Gastroesophageal sphincter (tissue), 4 donors: ENCODE results near the gene SNRPB. TPM values are rescaled to one million over a fixed set of nuclear protein-coding genes. Genes with fewer than 3 reads are reported as not detected.

ENCODE experiments used
- ATAC-seq: fragments of 150-250 bp; one replicate; pipeline ENCODE4 v1.9.1; 2016; ENCODE audit warnings: mild to moderate bottlenecking, moderate library complexity
- H3K27ac ChIP-seq, 4 donors: fragments of 200-600 bp; sonication (generic) in 3 of 4; 1 replicate in 3 of 4; 2 replicates in 1 of 4; pipeline ENCODE4 v1.5.1; 2016 to 2019
- H3K27me3 ChIP-seq: fragments of 200-600 bp; sonication (generic); one replicate; pipeline ENCODE4 v1.5.1; 2019
- H3K36me3 ChIP-seq, 2 donors: fragments of 200-600 bp; sonication (generic); one replicate each; pipeline ENCODE4 v1.5.1; 2019; ENCODE audit warnings: control low read depth in 1 of 2
- H3K4me1 ChIP-seq, 3 donors: fragments of 200-600 bp; sonication (generic); 1 replicate in 2 of 3; 2 replicates in 1 of 3; pipeline ENCODE4 v1.5.1; 2016 to 2019; ENCODE audit warnings: control low read depth in 2 of 3
- H3K4me3 ChIP-seq, 2 donors: fragments of 200-600 bp; sonication (generic); one replicate each; pipeline ENCODE4 v1.5.1; 2019; ENCODE audit warnings: mild to moderate bottlenecking in 1 of 2, moderate library complexity in 1 of 2
- H3K9me3 ChIP-seq, 3 donors: fragments of 200-600 bp; sonication (generic); one replicate each; pipeline ENCODE4 v1.5.1; 2017 to 2019; ENCODE audit warnings: control low read depth in 2 of 3
- EP300 ChIP-seq: sonication (generic); formaldehyde crosslinking; IDR thresholded peaks from one replicate; pipeline ENCODE4 v1.6.1; 2017; ENCODE audit warnings: antibody characterized with exemption, mild to moderate bottlenecking
- POLR2A ChIP-seq, 2 donors: fragments of 450-650 bp; IDR thresholded peaks; one replicate each; pipeline ENCODE4 v1.6.1; 2017; ENCODE audit warnings: antibody characterized with exemption in 2 of 2, mild to moderate bottlenecking in 2 of 2, moderate library complexity in 1 of 2
- POLR2AphosphoS5 ChIP-seq: sonication (generic); formaldehyde crosslinking; IDR thresholded peaks from one replicate; pipeline ENCODE4 v1.6.1; 2017; ENCODE audit warnings: antibody characterized with exemption
- WGBS, 2 donors: methylation state at CpG; one replicate each; pipeline ENCODE4 v1.1.5; 2018; ENCODE audit warnings: low coverage in 1 of 2; 5-methylcytosine and 5-hydroxymethylcytosine counted together
- small RNA-seq, 4 donors: library from RNA; depleted of rRNA; stranded (forward); fragments of <200 nt; gene quantifications; one replicate each; pipeline ENCODE3, GENCODE V24; 2016
- total RNA-seq, 4 donors: library from RNA; depleted of rRNA; stranded (reverse); fragments of >200 nt; gene quantifications; one replicate each; pipeline ENCODE4 v1.1.0, GENCODE V29; 2016
- TF ChIP-seq, protein P1 (sequence below), 4 experiments: fragments of 200-600 bp in 2 of 4; fragments of 450-650 bp in 2 of 4; sonication (generic) in 1 of 4; IDR thresholded peaks; one replicate each; pipeline ENCODE4 v1.5.1; 2017 to 2019; ENCODE audit warnings: antibody characterized with exemption in 4 of 4, mild to moderate bottlenecking in 2 of 4, moderate library complexity in 2 of 4

The SNRPB gene
- total RNA-seq, 4 donors from 2014 or later: 154 to 212 (median 204) TPM

DNA sequence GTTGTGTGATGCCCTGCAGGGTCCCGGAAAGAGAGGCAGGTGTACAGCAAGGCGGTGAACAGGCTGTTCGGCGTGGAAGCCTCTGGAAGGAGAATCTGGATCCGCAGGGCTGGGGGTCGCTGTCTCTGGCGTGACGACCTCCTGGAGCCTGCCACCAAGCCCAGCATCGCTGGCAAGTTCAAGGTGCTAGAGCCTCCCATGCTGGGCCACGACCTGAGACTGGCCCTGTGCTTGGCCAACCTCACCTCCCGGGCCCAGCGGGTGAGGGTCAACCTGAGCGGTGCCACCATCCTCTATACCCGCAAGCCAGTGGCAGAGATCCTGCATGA is 53.4 kb downstream of the SNRPB start:
- no peaks in the 10 kb centered on the region for H3K9me3 ChIP-seq
- H3K4me3 ChIP-seq: no peak overlapping the region
- 81 to 97% methylated on average over 5 to 13 of the region's 14 CpGs for WGBS, 2 donors
- no peaks in the 10 kb centered on the region for H3K4me1 ChIP-seq
- H3K27me3 ChIP-seq: peaks cover 21% of the 10 kb centered on the region
- TF ChIP-seq EP300: no peak
- TF ChIP-seq, protein P1, sequence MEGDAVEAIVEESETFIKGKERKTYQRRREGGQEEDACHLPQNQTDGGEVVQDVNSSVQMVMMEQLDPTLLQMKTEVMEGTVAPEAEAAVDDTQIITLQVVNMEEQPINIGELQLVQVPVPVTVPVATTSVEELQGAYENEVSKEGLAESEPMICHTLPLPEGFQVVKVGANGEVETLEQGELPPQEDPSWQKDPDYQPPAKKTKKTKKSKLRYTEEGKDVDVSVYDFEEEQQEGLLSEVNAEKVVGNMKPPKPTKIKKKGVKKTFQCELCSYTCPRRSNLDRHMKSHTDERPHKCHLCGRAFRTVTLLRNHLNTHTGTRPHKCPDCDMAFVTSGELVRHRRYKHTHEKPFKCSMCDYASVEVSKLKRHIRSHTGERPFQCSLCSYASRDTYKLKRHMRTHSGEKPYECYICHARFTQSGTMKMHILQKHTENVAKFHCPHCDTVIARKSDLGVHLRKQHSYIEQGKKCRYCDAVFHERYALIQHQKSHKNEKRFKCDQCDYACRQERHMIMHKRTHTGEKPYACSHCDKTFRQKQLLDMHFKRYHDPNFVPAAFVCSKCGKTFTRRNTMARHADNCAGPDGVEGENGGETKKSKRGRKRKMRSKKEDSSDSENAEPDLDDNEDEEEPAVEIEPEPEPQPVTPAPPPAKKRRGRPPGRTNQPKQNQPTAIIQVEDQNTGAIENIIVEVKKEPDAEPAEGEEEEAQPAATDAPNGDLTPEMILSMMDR (IDR thresholded peaks at IDR 0.05): no peak
- TF ChIP-seq POLR2AphosphoS5: no peak
- TF ChIP-seq POLR2A (IDR thresholded peaks at IDR 0.05): no peak
- ATAC-seq: no peak
- no peaks in the 10 kb centered on the region for H3K36me3 ChIP-seq
- no peak overlapping the region for H3K27ac ChIP-seq

DNA sequence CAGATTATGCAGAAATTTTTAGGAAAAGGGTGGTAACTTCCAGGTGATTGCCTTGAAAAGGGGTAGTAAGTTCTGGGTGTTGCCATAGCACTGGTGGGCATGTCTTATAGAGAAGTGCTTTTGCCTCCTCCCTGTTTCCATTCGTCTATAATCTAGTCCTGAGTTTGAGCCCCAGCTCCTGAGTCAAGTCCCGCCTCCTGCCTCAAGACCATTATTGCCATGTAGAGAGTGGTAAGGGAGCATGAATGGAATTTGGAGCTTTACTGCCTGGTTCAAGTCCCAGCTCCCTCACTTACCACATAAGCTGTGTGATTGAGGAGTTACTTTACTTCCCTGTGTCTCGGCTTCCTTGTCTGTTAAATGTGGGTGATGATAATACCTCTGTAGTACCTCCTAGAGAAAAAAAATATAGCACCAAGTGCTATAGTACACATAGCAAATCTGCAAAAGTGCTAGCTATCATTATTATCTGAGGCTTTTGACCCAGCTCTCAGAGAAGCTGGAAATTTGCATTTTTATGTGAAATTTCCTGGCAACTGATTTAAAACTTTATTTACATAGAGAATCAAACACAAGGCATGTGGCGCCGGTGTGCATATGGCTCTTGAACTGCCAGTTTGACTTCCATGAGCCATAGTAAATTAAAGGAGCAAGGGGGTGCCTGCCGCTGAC is 53.9 kb downstream of the SNRPB start:
- Histone ChIP-seq H3K9me3 (no peaks in the 10 kb centered on the region), H3K4me3 (no peak overlapping the region), H3K36me3 (no peaks in the 10 kb centered on the region), H3K4me1 (no peaks in the 10 kb centered on the region), H3K27me3 (peaks cover 21% of the 10 kb centered on the region), H3K27ac (no peak overlapping the region)
- 56 to 72% methylated on average over 3 to 5 of the region's 6 CpGs for WGBS, 2 donors
- TF ChIP-seq POLR2A (IDR thresholded peaks at IDR 0.05) (no peak), POLR2AphosphoS5 (no peak), EP300 (no peak)
- TF ChIP-seq, protein P1 (IDR thresholded peaks at IDR 0.05): no peak
- ATAC-seq: no peak

Small RNA genes lying within 50 kb of the gene (small RNA-seq; reads per million reads assigned to genes)
- 0 reads per million in 4 donors for gene RF00019

Other genes with a start within 250 kb of the SNRPB start
- 10 to 100 TPM in 1 of 4 donors, 1 to 10 TPM in 3; 1.1 to 46.7 (median 4.1) TPM for gene TGM3, start 174.8 kb downstream of the SNRPB start, total RNA-seq
- gene TGM6, start 89.9 kb downstream of the SNRPB start, total RNA-seq: not detected
- gene ZNF343, start 38.1 kb upstream of the SNRPB start, total RNA-seq: 10 to 100 TPM; 10.3 to 16.8 (median 12.5) TPM
- under 1 TPM in 2 of 4 donors, not detected in 2; 0.15 to 0.35 TPM for gene TMC2, start 65.8 kb upstream of the SNRPB start, total RNA-seq
- gene NOP56, start 181.8 kb upstream of the SNRPB start, total RNA-seq: 100 to 1,000 TPM in 1 of 4 donors, 10 to 100 TPM in 3; 44.8 to 108 (median 54.6) TPM
- gene IDH3B, start 193.4 kb upstream of the SNRPB start, total RNA-seq: 100 to 1,000 TPM; 103 to 158 (median 116) TPM
- 10 to 100 TPM; 14.5 to 36.6 (median 19.6) TPM for gene EBF4, start 222.0 kb upstream of the SNRPB start, total RNA-seq